Stromal cell of bone marrow (primary cell): ENCODE data around the gene SLC16A12.
A peak's percentile ranks its signal among the peaks of the same experiment; 100 is the strongest.
"Not testable (repeated sequence)": the region's sequence is repeated elsewhere in the genome, so short reads cannot be mapped to it uniquely, and the experiment has no call there.

Experiments
- DNase-seq: peaks from one replicate; pipeline ENCODE4 v3.0.0-alpha.2; 2012; ENCODE audit warnings: low read depth

The SLC16A12 gene

DNA sequence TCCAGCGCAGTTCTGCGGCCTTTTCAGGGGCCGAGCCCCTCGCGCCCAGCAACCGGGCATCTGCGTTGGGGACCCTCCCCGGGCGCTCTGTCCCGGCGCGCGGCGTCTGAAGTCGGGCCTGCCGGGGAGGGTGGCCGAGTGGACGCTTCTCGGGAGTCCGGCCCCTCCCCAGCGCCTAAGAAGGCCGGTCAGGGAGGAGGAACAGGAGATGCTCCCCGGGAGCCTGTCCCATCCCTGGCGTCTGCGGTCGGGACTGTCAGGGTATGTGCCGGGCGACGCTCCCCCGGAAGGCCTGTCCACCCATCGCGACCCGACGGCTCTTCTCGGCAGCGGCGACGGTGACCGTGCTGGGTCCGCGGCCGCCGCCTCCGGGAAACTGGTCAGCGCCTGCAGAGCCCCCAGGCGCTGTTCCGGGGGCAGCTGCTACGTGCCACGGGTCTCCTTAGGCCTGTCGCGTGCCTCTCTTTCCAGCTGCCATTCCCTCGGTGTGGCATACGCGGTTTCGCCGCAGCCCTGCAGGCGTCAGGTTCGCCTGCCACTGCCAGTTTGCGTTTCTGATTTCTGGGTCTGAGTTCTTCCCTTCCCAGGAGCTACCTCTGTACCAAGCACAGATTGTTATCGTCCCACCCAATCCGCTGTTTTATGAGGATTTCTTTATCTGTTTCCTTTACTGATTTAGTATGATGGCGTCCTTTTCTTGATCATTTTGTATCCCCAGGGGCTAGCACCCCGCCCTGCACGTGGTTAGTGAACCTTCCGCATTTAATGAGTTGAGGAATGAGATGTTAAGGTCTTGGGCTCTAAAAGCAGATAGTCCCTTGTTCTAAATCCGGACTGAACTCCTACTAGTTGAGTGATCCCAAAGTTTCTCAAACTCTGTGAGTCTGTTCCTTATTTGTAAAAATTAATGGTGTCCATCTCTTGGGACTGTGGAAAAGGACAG lies 120.2 kb downstream of the SLC16A12 start:
- DNase-seq = peak; percentile 10

DNA sequence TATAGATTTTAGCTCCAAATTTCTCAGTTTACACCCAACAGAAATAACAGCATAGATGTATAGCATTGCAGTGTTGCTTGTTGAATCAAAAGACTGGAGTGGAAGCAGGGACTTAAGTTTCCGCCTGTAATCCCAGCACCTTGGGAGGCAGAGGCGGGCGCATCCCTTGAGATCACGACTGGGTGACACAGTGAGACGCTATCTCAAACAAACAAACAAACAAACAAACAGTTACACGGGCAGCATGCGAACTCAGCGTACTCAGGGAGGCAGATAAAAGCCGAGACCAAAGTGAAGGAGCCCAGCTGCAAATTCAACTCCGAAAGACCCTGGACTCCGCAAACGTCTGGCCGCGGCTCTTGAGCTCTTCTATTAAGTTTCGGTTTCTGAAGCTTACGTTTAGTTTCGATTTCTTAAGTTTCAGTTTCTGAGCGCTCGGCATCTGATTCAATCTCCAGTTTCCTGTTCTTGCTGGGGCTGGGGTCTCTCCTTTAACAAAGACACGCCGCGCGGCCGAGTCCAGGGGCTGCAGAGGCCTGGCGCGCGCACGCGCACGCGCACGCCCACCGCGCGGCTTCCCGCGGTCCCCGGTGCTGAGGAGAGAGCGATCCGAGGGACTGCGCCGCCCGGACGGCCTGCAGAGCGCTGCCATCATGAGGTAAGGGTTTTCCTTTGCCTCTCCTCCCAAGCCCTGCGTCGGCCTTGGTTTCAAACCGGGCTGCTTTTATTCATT lies 121.1 kb downstream of the SLC16A12 start, which contains the start of gene IFIT5:
Gene IFIT5 (plus strand): TSS at position 423 of the 733 bp plus-strand sequence. CDS start 231 bp downstream, at position 654.
- peak; percentile 40 for DNase-seq

DNA sequence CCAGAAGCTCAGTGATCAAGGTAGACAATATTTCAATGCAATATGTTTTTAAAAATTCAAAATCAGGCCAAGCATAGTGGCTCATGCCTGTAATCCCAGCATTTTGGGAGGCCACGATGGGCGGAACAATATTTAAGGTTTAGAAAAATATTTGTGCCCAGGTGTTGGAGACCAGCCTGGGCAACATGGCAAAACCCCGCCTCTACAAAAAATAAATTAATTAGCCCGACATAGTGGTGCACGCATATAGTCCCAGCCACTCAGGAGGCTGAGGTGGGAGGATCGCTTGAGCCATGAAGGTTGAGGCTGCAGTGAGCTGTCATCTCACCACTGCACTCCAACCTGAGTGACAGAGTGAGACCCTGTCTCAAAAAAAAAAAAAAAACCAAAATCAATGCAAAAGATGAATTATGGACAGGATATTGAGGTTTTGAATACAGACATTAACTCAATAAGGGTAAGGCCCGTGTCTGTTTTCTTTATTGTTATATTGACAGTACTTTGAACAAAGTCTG lies 121.9 kb downstream of the SLC16A12 start:
- no peak for DNase-seq

DNA sequence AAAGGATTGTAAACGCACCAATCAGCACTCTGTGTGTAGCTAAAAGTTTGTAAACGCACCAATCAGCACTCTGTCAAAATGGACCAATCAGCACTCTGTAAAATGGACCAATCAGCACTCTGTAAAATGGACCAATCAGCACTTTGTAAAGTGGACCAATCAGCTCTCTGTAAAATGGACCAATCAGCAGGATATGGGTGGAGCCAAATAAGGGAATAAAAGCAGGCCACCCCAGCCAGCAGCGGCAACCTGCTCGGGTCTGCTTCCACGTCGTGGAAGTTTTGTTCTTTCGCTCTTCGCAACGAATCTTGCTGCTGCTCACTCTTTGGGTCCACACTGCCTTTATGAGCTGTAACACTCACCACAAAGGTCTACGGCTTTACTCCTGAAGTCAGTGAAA lies 123.1 kb downstream of the SLC16A12 start:
- not testable (repeated sequence) for DNase-seq

DNA sequence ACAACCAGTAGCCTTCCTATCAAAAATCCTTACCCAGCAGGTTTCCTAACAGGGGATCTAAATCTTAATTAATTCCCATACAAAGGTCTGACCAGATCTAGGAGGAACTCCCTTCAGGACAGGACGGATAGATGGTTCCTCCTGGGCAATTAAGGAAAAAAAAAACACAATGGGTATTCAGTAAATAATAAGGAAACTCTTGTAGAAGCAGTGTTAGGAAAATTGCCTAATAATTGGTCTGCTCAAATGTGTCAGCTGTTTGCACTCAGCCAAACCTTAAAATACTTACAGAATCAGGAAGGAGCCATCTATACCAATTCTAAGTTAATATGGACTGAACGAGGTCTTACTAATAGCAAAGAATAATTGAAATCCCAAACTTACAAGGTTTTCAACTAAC lies 124.3 kb downstream of the SLC16A12 start:
- DNase-seq = not testable (repeated sequence)

DNA sequence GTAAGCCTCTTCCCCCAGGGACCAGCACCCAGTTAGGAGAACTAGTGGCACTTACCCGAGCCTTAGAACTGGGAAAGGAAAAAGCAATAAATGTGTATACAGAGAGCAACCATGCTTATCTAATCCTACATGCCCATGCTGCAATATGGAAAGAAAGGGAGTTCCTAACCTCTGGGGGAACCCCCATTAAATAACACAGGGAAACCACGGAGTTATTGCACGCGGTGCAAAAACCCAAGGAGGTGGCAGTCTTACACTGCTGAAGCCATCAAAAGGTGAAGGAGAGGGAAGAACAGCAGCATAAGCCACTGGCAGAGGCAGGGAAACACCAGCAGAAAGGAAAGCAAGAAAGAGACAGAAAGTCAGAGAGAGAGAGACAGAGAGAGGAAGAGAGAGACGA lies 124.8 kb downstream of the SLC16A12 start:
- DNase-seq = not testable (repeated sequence)

DNA sequence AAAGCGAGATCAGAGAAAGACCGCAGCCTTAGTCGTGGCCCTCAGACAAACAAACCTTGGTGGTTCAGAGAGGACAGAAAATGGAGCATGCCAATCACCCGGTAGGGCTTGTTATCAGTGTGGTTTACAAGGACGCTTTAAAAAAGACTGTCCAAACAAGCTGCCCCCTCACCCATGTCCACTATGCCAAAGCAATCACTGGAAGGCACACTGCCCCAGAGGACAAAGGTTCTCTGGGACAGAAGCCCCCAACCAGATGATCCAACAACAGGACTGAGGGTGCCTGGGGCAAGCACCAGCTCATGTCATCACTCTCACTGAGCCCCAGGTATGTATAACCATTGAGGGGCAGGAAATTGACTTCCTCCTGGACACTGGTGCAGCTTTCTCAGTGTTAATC lies 126.1 kb downstream of the SLC16A12 start:
- DNase-seq = not testable (repeated sequence)

DNA sequence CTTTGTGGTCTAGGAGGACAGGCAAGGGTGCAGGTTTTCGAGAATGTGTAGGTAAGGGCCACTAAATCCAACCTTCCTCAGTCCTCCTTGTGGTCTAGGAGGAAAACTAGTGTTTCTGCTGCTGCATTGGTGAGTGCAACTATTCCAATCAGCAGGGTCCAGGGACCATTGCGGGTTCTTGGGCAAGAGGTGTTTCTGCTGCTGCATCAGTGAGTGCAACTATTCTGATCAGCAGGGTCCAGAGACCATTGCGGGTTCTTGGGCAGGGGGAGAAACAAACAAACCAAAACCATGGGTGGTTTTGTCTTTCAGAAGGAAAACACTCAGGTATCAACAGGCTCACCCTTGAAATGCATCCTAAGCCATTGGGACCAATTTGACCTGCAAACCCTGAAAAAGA lies 127.6 kb downstream of the SLC16A12 start:
- DNase-seq = not testable (repeated sequence)

DNA sequence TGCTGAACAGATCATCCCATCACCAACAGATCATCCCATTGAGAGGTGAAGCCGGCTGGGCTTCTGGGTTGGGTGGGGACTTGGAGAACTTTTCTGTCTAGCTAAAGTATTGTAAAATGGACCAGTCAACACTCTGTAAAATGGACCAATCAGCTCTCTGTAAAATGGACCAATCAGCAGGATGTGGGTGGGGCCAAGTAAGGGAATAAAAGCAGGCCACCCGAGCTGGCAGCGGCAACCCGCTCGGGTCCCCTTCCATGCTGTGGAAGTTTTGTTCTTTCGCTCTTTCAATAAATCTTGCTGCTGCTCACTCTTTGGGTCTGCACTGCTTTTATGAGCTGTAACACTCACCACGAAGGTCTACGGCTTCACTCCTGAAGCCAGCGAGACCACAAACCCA lies 129.2 kb downstream of the SLC16A12 start:
- DNase-seq = not testable (repeated sequence)

DNA sequence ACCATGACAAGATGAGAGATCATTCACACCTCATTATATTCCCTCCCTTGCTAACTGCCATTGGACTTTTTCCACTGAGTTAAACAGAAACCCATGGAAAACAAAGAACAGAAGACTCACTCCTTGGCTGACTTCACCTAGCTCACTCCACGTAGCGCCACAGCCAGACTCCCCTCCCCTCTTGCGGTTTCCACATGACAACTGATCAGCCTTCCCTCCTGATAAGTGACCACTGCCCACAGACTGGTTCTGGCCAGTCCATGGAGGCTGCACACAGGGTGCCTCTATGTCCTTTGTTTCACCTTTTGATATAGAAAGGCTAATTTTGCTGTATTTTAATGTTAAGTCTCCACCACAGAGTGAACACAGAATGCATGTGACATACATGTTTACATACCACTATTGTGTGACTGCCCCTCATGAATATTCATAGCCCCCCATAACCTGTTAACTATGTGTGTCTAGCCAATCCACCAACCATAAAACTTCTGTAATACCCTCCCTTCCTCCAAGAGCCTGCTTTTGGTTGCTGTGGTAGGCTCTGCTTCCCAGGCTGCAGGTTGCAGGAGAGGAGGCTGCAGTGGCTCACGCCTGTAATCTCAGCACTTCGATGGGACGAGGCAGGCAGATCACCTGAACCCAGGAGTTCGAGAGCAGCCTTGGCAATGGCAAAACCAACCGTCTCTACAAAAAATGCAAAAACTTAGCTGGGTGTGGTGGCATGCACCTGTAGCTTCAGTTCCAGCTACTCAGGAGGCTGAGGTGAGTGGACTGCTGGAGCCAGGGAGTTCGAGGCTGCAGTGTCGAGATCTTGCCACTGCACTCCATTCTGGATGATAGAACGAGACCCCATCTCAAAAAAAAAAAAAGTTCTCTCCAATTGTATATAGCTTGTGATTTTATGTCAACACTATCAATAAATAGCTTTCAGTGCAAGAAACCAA lies 131.0 kb downstream of the SLC16A12 start:
- no peak for DNase-seq

DNA sequence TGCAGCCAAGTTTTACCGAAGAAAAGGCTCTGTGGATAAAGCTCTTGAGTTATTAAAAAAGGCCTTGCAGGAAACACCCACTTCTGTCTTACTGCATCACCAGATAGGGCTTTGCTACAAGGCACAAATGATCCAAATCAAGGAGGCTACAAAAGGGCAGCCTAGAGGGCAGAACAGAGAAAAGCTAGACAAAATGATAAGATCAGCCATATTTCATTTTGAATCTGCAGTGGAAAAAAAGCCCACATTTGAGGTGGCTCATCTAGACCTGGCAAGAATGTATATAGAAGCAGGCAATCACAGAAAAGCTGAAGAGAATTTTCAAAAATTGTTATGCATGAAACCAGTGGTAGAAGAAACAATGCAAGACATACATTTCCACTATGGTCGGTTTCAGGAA lies 132.4 kb downstream of the SLC16A12 start:
- DNase-seq = no peak

DNA sequence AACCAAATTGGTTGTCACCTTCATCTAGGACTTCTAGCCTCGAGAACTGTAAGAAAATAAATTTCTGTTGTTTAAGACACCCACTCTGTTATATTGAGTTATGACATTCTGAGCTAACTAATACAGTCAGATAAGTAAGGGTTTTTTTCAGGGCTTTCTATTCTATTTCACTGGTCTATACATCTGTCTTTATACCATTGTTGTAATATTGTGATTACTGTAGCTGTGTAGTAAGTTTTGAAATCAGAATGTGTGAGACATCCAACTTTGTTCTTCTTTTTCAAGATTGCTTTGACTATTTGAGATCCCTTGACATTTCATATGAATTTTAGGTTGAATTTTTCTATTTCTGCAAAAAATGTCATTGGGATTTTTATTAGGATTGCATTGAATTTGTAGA lies 135.4 kb downstream of the SLC16A12 start:
- DNase-seq = no peak

DNA sequence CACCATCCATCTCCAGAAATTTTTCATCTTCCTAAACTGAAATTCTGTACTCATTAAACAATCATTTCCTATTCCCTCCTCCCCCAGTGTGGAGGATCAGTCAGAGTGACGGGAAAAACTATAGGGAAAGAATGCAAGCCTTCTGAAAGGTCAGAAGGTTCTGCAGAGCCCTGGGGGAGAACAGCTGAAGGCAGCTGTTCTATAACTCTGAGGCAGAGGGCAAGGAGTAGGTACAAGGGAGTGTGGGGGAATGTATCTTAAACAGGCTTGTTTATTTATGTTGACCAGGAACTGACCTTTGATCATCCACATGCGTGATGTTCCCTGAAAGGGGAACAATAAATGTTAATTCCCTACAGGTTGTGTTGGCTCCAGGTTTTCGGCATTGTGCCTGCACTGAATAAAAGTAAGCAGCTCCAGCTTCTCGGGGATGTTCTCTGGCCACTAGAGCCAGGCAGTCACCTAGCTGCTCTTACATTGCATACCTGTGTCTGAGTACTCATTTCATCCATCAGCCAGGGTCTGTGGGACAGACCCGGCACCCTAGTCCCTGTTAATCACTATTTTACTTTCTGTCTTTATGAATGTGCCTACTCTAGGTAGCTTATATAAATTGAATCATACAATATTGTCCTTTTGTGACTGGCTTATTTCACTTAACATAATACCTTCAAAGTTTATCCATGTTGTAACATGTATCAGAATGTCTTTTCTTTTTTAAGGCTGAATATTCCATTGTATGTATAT lies 137.2 kb downstream of the SLC16A12 start:
- DNase-seq = no peak

DNA sequence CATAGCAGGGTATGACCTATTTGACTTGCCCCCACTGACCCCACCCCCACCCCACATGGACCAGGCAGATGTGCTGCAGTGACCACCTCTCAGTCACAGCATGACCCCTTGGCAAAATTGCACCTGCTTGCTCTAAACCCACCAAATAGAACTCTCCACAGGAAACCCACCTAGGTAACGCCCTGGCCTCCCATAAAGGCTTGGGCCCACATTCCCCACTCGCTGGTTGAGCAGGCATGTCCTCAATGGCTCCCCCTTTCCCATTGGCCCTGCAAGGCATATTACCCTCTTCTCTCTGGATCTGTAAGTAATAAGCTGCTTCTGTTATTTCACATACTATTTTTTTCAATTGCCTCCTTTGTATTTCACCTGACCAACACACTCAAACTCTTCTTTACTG lies 140.3 kb downstream of the SLC16A12 start:
- DNase-seq = no peak

DNA sequence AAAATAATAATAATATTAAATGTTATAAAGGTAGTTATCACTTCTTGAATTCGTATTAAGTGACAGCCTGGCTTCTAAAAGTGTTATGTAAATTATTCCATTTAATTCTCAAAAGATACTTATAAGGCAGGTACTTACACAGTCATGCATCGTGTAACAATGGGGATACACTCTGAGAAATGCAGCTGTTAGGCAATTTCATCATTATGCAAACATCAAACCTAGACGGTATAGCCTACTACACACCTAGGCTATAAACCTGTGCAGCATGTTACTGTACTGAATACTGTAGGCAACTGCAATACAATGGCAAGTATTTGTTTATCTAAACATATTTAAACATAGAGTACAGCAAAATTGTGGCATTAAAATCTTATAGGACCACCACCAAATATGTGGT lies 141.5 kb downstream of the SLC16A12 start:
- DNase-seq = no peak

DNA sequence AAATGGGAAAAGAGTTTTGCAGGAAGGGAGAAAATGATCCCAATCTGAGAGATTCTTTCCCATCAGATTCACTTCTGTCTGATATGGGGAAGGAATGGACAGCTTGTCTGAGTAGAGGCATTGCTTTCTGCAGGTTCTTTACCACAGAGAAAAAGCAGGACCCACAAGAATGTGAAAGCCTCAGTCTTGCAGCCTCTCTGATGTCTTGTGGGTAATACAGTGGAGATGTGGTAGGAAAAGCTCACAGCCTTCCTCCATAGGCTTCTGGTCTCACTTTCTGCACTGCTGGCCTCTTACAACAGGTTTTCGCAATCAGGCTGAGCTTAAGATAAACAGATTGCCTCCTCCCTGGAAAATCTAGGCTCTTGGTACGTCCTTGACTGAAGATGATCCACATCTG lies 142.4 kb downstream of the SLC16A12 start:
- DNase-seq = peak; percentile 63

DNA sequence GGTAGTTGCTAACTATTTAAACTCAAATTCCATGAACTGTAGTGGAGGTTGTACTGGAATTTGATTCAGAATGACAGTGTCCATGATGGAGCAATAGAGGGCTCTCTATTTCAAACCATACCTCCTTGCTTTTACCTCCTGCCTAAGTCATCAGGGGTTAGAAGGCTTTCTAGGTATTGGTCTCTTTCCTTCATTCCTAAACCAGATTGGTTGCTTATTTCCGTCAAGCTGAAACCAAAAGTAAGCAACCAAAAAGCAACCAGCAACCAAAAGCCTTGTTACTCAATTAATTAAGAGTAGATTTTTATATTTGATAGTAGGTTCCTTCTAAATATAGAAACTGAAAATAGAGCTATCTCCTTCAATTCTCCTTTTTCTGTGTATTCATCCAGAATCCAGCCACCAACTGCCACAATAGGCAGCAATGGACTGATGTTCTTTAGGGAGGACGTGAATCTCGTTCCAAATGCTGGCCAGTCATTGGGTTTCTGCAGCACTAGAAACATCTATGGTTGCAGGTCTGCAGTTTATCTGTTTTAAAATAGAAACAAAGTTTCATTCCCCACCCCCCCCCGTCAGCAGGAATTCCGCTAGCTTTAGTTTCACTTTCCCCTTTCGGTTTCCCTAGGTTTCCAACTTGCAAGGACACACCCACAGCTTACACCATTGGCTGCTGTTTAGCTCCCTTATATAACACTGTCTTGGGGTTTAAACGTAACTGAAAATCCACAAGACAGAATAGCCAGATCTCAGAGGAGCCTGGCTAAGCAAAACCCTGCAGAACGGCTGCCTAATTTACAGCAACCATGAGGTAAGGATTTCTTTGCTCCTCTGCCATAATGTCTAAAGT lies 143.3 kb downstream of the SLC16A12 start, which contains the start of gene IFIT1:
Gene IFIT1 (plus strand): TSS at position 717 of the 850 bp plus-strand sequence. CDS start 90 bp downstream, at position 807.
- DNase-seq = peak; percentile 95

DNA sequence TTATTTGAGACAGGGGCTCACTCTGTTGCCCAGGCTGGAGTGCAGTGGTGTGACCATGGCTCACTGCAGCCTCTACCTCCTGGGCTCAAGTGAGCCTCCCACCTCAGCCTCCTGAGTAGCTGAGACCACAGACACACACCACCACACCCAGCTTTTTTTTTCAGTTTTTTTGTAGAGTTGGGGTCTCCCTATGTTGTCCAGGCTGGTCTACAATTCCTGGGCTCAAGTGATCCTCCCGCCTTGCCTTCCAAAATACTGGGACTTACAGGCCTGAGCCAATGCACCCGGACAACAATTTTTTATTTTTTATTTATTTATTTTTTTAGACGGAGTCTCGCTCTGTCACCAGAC lies 144.2 kb downstream of the SLC16A12 start:
- not testable (repeated sequence) for DNase-seq

DNA sequence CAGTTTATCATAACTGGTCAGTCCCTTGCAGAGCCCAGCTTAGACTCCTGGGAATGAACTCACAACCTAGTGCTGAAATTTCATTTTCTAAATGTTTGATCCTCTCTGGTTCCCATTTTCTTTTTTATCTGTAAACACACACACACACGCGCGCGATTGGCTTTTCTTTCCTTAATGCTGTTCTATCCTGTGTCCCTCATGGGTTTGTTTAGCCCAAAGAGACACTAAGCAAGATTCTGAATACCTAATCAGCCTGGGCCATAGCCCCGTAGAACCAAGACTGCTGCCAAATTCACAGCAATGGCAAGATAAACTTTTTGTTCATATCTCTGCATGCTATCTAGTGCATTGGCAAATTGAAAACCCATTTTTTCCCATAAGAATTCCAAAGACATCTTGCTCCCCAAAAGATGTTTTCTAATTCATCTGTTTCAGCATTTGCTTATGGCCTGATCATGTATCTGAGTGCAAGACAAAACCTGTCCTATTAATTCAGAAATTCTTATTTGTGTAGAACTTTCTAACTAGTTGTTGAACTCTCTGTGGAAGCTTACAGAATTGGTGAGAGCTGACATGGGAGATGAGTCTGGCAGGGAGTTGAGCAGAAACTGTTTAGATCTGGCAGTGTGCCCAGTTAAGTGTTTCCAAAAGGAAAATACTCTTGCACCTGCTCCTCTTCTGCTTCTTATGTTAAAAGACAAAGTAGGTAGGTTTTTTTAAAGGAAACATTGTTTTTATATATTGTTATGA lies 144.7 kb downstream of the SLC16A12 start:
- no peak for DNase-seq
